SW 1271 (cell line): ENCODE data around the gene MYO18A.

ENCODE experiments used
- DNase-seq, 2 experiments: peaks; one replicate each; lab custom pipeline; 2025; lab: John Stamatoyannopoulos, UW

Gene MYO18A

GRCh38 chr17:29054835-29055234, 125.4 kb downstream of the MYO18A start:
- no peak for DNase-seq

GRCh38 chr17:29051731-29052130, 128.5 kb downstream of the MYO18A start:
- DNase-seq = no peak

DNA sequence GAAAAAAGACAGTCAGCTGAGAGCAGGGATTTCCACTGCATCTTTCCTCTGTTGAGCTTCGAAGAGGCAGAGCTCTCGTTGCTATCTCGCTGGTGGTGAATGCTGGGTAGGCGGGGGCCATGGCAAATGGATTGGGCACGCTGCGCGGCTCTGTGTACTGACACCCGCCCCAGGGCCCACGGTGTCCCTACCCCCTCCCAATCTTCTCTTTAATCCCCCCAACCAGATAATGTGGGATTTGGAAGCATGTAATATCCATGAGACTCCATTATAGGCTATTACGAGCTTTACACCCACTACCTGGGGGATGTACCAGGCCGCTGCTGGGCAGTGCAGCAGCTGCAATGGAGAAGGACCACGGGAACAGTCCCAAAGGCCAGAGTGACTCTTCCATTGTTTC, 129.0 kb downstream of the MYO18A start:
- no peak for DNase-seq

DNA sequence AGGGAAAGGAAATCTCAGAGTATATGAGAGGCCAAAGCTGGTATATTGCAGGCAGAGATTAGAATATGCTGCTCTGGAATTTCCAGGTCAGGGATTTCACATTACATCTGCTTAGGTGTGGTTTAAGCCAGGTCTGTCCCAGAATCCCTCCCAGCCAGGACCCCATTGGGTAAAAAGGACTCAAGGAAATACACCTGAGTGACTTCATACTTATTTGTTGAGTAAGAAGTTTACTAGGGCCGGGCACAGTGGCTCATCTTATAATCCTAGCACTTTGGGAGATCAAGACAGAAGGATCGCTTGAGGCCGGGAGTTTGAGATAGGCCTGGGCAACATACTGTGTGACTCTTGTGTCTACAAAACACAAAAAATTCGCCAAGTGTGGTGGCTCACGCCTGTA, 130.0 kb downstream of the MYO18A start:
- no peak for DNase-seq

DNA sequence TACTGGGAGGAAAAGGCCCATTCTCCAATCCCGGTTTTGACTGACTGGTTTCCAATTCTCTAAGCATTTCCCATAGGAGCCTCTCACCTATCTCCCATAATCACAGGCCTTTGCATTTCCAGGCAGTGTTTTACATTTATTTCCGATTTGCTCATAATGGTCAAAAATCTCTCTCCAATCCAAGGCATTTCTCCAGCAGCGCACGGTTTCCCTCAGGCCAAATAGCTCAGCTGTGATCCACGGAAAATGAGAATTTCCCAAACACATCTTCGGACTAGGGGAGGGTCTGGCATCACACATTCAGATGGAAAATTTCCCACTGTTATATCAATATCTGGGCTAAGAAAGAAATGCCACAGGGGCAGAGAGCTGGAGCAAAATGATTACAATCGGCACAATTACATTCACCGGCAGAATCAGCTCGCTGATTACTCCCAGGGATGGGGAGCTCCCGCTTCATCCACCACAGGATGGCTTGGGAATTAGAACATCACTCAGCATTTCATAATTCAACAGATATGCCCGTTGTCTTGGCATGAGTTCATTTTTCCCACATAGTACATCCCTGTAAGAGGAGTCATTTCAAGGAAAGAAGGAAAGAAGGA, 130.6 kb downstream of the MYO18A start:
- no peak for DNase-seq

GRCh38 chr17:29048440-29049368, 131.5 kb downstream of the MYO18A start:
- no peak for DNase-seq

GRCh38 chr17:29046473-29046839, 133.7 kb downstream of the MYO18A start:
- no peak for DNase-seq

GRCh38 chr17:29045734-29046472, 134.3 kb downstream of the MYO18A start:
- DNase-seq = no peak

GRCh38 chr17:29045026-29045425, 135.2 kb downstream of the MYO18A start:
- no peak for DNase-seq

DNA sequence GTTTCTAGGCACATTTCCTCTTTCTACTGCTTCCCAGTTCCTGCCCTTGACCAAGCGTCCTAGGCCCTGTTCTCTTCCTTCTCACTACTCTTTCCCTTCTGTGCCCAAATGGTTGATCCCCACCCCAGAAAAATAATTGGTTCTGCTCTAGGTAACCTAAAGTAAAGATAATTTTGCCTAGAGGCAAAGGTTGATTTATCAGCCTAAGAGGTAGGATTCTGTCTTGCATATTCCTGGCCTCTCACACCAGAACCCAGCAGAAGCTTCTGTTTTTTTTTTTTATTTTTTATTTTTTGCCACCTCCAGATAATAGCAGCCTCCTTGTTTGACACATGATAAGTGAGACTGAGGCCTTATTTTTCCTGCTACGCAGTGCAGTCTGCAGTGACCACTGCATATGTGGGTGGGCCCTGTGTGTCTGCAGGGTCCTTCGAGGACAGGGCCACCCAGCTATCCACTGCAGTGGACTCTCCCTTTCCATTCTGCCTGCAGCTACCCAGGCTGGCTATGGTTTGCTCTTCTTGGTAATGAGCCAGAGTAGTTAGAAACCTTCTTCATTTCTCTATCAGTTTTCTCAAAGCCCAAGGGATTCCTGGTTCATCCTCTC, 136.6 kb downstream of the MYO18A start:
- no peak for DNase-seq

DNA sequence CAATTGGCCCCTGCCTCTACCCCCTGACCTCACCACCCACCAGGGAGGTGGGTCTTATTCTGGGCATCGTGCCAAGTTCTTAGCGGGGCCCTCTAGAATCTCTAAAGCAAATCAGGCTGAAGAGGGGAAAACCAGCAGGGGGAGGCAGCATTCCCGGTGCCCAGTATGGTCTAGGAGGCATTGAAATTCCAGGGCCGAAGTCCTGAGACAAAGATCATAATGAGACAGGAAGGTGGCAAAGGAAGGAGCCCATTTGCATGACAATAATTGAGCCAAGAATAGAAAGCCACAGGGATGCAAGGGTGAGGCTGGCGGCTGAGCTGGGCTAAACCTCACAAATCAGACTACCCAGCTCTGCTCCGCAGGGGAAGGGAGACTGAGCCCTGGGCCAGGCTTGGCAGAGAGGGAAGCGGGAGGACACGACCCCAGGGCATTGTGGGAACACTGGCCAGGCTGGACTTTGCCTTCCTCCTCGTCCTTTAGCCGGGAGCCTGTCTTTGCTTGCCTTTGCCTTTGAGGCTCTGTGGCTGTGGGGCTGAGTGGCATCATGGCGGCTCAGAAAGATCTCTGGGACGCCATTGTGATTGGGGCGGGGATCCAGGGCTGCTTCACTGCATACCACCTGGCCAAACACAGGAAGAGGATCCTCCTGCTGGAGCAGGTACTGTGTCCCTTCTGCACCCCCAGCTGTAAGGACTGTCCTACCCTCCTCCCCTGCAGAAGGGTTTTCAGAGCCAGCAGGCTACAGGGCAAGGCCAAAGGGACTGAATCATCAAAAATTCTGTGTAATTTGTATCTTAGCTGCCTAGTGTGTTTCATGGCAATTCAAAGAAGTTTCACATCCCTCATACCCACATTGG, 137.3 kb downstream of the MYO18A start, which contains the start of gene PIPOX:
Gene PIPOX (plus strand): TSS at position 463 of the 860 bp plus-strand sequence. CDS start 85 bp downstream, at position 548.
- no peak for DNase-seq

DNA sequence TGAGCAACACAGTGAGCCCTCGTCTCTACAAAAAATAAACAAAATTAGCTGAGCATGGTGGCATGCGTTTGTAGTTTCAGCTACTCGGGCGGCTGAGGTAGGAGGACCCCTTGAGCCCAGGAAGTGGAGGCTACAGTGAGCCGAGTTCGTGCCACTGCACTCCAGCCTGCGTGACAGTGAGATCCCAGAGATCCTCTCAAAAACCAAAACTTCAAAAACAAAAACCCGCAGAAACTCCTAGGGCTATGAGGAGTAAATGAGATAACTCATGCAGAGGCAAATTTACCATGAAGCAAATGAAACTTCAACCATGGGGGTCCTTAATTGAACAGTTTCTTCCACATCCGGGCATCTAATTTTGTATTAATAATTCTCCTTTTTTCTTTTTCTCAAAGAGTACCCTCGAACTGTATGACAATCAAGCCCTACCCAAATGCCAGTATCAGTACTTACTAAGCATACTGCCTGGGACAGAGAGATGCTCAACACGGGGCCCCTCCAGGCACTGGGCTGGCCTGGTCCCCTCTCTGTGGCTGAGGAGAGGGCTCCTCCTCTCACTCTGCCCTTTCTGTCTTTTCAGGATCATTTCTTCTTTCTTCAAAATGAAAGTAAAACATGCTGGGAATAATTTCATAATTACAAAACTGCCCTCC, 138.0 kb downstream of the MYO18A start:
- DNase-seq = no peak

DNA sequence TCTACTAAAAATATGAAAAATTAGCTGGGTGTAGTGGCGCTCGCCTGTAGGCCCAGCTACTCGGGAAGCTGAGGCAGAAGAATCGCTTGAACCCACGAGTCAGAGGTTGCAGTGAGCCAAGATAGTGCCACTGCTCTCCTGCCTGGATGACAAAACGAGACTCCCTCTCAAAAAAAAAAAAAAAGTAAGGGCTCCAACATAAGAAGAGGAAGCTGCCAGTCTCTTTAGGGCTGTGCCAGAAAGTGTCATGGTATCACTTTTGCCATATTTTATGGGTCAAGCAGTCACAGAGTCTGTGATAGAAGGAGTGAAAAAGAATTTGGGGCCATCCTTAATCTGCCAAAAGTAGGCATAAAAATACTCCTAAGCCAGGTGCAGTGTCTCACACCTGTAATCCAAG, 138.6 kb downstream of the MYO18A start:
- no peak for DNase-seq

- no peak for DNase-seq
These were observed 139.1 kb downstream of the MYO18A start for GRCh38 chr17:29041091-29041490.

- DNase-seq = no peak
These were observed 140.2 kb downstream of the MYO18A start for GRCh38 chr17:29039764-29040598.

DNA sequence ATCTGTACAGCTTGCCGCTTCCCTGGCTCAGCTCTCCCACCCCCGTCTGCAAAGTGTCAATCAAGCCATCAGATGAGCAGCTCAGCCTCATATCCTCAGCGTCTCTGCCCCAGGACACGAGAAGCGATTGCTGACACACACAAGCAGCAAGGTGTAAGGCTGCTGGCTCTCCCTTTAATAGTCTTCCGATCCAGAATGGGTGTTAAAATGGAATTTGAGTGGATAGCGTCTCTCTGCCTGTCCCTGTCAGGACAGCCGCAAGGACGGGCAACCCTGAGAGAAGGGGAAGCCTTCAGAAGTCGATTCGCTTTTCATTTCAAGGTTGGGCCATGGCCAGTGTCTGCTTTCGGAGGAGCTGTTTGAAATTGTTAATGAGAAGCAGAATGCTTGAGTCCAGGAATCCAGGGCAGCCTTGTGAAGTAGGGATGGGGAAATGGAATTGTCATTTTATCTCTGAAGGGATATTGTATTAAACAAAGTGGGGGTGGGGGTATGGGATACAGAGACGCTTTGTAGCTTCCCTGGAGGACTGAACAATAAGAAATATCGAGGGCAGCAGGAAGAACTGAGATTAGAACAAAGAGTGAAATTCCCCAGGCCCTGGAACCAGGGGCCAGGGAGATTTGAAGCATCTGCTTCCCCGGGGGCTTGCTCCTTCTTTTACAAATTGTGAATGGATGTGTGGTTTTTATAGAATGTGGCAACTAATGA, 142.0 kb downstream of the MYO18A start:
- DNase-seq = no peak

- DNase-seq = no peak
These were observed 142.5 kb downstream of the MYO18A start for GRCh38 chr17:29037739-29038084.

GRCh38 chr17:29036584-29036983, 143.6 kb downstream of the MYO18A start:
- no peak for DNase-seq

- no peak for DNase-seq
These were observed 145.7 kb downstream of the MYO18A start for GRCh38 chr17:29034510-29034909.
